AG09319 (cell line): ENCODE results near the gene LYSMD3.

Source experiments
- DNase-seq: peaks from one replicate; pipeline ENCODE4 v3.0.0-alpha.2; 2010; ENCODE audit warnings: low read depth; ENCODE audit errors: extremely low read depth
- TF ChIP-seq, protein P1 (sequence below): IDR thresholded peaks from 2 replicates; pipeline ENCODE4 v1.5.1; 2011; ENCODE audit warnings: low read depth, mild to moderate bottlenecking, inconsistent platforms, low read length, moderate library complexity

The LYSMD3 gene

GRCh38 chr5:90555666-90556065 lies 26.3 kb upstream of the LYSMD3 start:
- DNase-seq, result no peak
- TF ChIP-seq, protein P1, sequence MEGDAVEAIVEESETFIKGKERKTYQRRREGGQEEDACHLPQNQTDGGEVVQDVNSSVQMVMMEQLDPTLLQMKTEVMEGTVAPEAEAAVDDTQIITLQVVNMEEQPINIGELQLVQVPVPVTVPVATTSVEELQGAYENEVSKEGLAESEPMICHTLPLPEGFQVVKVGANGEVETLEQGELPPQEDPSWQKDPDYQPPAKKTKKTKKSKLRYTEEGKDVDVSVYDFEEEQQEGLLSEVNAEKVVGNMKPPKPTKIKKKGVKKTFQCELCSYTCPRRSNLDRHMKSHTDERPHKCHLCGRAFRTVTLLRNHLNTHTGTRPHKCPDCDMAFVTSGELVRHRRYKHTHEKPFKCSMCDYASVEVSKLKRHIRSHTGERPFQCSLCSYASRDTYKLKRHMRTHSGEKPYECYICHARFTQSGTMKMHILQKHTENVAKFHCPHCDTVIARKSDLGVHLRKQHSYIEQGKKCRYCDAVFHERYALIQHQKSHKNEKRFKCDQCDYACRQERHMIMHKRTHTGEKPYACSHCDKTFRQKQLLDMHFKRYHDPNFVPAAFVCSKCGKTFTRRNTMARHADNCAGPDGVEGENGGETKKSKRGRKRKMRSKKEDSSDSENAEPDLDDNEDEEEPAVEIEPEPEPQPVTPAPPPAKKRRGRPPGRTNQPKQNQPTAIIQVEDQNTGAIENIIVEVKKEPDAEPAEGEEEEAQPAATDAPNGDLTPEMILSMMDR, result no peak

DNA sequence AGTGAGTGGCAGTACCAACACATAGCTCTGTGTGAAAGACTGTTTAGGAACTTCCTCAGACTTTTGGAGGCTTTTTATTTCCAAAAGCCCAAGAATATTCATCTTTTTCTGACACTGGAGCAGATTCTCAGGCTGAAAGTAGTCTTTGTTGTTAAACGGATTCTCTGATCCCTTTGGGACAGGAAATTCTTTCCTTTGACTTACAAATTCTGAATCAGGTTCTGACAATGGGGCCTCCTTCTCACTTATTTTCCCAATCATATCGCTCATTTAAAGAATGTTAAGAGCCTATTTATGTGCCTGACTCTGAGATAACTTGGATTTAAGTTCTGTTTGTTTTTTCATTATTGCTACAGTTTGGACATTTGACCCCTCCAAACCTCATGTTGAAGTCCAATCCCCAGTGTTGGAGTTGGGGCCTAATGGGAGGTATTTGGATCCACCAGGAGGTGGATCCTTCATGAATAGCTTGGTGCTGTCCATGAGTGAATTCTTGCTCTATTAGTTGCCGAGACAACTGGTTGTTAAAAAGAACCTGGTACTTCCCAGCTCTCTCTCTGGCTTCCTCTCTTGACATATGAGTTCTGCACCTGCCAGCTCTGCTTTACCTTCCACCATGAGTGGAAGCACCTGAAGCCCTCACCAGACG lies 25.1 kb upstream of the LYSMD3 start:
- DNase-seq, result no peak
- TF ChIP-seq, protein P1, result no peak

DNA sequence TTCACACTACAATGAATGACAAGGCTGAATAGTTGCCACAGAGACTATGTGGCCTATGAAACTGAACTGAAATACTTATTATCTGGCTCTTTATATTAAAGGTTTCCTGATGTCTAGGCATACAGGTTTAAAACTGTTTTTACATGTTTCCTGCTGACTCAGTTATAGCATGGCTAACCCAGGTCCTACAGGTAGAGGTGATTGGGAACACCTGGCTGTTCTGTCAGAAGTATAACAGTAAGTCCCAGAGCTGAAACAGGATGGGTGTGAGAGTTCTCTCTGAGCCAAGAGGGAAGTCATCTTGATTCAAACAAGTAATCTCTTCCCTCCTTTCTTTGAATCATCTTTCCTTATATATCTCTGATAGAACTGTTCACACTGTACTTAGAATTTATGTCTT lies 24.3 kb upstream of the LYSMD3 start:
- TF ChIP-seq, protein P1, result no peak
- no peak for DNase-seq

- TF ChIP-seq, protein P1, result no peak
- no peak for DNase-seq
Measured at GRCh38 chr5:90551376-90551775, 22.0 kb upstream of the LYSMD3 start.

DNA sequence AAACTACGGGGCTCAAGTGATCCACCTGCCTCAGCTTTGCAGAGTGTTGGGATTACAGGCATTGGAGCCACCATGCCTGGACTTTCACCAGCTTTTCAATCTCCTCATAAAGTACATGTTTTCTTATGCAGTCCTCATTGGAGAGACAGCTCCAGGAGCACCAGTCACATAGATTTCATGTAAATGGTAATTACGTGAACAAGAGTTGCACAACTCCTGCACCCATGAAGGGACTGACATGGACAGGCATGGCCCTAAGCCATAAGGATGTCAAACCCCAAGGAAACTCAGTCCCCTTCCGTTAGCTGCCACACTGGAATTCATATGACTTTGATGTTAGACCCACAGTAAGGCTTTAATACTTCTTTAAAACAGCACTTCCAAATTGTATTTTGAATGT lies 21.6 kb upstream of the LYSMD3 start:
- TF ChIP-seq, protein P1, result no peak
- DNase-seq, result no peak

DNA sequence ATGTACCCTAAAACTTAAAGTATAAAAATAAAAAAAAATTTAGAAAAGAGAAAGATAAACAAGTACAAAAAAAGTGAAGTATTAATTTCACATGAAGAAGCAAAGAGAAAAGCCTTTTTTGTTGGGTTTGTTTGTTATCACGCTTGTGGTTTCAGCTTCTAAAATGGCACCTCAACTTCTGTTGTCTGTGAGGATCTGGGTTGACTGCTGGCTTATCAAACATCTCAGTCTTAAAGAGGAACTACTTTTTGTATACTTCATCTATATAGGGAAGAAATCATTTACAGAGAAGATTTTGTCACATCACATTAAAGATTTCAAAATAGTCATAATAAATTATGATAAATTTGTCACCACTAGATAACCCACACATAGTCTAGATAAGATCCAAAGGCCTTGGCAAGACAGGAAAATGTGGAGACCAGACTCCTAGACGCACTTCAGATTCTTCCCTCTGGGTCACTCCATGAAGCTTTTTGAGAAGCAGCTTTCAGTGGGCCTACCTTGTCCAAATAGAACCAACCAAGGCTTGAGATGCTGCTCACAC lies 20.4 kb upstream of the LYSMD3 start:
- no peak for DNase-seq
- TF ChIP-seq, protein P1, result no peak

DNA sequence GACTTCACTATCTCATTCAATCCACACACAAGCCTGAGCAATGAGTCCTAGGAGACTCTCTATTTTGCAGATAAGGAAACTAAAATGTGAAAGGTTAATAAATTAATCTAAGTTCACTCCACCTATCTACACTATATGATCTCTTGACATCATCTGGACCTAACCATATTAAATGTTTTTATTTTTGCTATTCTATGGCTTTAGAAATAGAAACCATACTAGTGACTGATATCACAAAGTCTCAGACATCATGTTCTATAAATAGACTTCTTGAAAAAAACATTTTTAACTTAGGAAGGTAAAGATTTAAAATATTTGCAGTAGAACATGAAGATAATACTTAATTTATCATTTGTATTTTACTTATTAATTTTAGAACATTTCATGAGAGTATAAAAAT lies 19.8 kb upstream of the LYSMD3 start:
- no peak for DNase-seq

More for the DNA sequence above, 19.8 kb upstream of the LYSMD3 start:
- TF ChIP-seq, protein P1, result no peak
